ENCODE data around the gene YIPF1.
"Not testable (repeated sequence)": the region's sequence is repeated elsewhere in the genome, so short reads cannot be mapped to it uniquely, and the experiment has no call there.

YIPF1 gene

GRCh38 chr1:53895421-53895820 is 5.8 kb upstream of the YIPF1 start:
- no peak for DNase-seq (ENCODE audit: extremely low read depth in 1 of 2, low read depth in 1 of 2)

DNA sequence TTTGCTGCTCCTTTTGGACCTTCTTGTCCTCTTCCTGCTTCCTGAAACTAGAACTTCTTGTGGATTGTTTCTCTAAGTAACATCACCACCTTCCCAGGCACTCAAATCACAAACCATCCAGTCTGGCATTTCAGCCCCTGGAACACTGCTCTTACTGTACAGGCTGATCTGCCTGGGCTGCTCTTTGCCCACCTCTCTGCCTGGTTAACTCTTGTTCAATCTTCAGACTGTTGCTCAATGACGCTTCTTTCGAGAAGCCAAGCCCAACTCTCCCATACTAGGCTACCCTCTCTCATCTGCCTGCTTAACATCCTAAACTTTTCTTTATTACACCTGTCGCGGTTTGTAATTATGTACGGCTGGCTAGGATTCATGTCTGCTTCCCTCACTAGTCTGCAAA is 5.0 kb upstream of the YIPF1 start:
- DNase-seq (ENCODE audit: extremely low read depth in 1 of 2, low read depth in 1 of 2), result no peak

DNA sequence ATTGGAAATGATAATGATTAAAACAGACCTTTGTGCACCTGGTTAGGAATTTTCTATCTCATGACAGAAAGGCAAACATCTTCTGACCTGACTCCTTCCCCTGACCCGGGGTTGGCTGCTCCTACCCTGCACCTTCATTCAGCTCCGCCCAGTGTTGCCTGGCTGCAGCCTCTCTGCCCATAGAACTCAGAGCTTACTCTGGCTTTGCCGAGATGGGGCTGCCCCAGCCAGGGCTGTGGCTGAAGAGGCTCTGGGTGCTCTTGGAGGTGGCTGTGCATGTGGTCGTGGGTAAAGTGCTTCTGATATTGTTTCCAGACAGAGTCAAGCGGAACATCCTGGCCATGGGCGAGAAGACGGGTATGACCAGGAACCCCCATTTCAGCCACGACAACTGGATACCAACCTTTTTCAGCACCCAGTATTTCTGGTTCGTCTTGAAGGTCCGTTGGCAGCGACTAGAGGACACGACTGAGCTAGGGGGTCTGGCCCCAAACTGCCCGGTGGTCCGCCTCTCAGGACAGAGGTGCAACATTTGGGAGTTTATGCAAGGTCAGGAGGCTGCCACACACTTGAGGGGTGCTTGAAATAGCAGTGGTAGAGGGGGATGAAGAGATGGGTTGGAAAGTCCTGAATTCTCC is 4.5 kb upstream of the YIPF1 start, which contains the start of gene DIO1:
TSS of gene DIO1 (plus strand) at position 189 of the 638 bp plus-strand sequence. CDS start at position 213, 24 bp downstream.
- no peak for DNase-seq (ENCODE audit: extremely low read depth in 1 of 2, low read depth in 1 of 2)

GRCh38 chr1:53892911-53893310 is 3.3 kb upstream of the YIPF1 start:
- DNase-seq (ENCODE audit: extremely low read depth in 1 of 2, low read depth in 1 of 2), result no peak

DNA sequence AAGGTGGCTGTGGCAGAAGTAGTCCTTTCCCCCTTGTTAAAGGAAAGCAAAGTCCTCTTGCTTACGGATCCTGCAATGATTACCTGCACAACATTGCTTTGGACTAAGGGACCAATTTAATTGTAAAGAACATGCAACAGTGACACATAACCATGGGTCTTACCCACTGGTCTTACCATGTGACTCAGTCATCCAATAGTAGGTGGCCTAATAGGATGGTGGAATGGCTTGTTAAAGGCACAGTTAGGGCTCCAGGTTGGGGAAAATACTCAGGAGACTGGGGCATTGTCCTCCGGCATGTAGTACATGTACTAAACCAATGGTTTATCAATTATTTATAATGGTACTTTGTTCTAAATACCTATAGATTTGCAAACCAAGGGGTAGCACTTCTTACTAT is 2.1 kb upstream of the YIPF1 start:
- DNase-seq (ENCODE audit: extremely low read depth in 1 of 2, low read depth in 1 of 2), result no peak

GRCh38 chr1:53891018-53891417 is 1.4 kb upstream of the YIPF1 start:
- no peak for DNase-seq (ENCODE audit: extremely low read depth in 1 of 2, low read depth in 1 of 2)

DNA sequence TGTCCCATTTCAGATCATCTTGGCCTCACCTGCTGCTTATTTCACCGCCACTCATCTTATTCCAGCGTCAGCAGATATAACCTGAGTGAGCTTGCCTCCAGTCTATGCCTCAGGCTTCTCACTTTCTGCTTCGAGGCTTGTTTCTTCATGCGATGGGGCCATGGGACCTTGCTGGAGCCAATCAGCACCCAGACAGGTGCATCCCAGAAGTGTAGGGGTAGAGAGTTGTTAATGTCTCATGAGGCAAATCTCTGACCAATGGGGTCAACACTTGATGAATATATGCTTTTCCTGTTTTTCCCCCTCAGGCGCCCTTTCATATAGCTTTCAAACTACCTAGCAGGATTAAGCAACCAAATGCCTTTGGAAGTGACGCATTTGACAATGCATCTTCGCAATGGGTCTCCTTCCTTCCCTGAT is 935 bp upstream of the YIPF1 start:
- DNase-seq (ENCODE audit: extremely low read depth in 1 of 2, low read depth in 1 of 2), result no peak

DNA sequence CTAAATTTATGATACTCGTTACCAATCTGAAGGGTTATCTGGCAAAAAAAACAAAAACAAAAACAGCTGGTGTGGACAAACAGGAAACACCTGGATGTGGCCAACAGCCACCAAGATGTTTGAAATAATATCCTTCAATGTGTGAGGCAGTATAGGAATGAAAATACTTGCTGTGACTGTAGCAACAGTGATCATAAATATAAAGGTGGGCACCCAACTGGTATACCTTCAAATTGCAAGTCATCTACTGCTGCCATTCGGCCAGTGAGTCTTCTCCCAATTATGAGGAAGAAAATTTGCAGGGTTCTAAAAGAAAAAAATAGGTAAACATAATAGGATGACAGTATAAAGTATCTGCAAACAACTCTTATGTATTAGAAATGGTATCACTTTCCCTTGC is 916 bp downstream of the YIPF1 start:
- no peak for DNase-seq (ENCODE audit: extremely low read depth in 1 of 2, low read depth in 1 of 2)

GRCh38 chr1:53883600-53883999 is 6.0 kb downstream of the YIPF1 start:
- not testable (repeated sequence) for DNase-seq (ENCODE audit: extremely low read depth in 1 of 2, low read depth in 1 of 2)

- not testable (repeated sequence) for DNase-seq (ENCODE audit: extremely low read depth in 1 of 2, low read depth in 1 of 2)
These were observed 7.7 kb downstream of the YIPF1 start for GRCh38 chr1:53881853-53882252.

GRCh38 chr1:53878492-53879105 is 11.0 kb downstream of the YIPF1 start:
- no peak for DNase-seq (ENCODE audit: extremely low read depth in 1 of 2, low read depth in 1 of 2)

DNA sequence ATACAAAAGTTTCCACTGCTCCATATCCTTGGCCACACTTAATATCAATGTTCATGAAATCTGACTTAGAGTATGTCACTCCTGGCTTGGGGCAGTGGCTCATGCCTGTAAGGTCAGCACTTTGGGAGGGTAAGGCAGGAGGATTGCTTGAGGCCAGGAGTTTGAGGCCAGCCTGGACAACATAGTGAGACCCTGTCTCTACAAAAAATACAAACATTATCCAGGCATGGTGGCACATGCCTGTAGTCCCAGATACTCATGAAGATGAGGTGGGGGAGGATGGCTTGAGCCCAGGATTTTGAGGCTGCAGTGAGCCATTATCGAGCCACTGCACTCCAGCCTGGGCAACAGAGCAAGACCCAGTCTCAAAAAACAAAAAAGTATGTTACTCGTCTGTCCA is 14.4 kb downstream of the YIPF1 start:
- not testable (repeated sequence) for DNase-seq (ENCODE audit: extremely low read depth in 1 of 2, low read depth in 1 of 2)

GRCh38 chr1:53871773-53872484 is 17.7 kb downstream of the YIPF1 start:
- no peak for DNase-seq (ENCODE audit: extremely low read depth in 1 of 2, low read depth in 1 of 2)

DNA sequence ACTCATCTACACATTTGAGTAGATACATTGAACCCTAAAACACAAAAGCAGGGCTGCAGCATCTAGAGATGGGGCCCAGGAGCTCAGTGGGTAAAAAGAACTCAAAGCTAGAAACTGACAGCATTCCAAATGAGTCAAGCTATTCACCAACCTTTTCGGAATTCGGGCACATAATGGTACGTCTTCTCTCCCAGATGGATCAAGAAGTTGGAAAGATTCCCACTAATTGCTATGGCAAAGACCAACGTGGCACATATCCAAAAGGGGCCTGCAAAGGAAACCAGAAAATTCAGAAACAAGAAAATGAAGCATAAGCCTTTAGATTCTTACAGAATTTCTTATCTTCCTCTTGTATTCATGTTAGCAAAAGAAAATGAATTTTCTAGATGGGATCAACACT is 18.4 kb downstream of the YIPF1 start:
- DNase-seq (ENCODE audit: extremely low read depth in 1 of 2, low read depth in 1 of 2), result no peak

DNA sequence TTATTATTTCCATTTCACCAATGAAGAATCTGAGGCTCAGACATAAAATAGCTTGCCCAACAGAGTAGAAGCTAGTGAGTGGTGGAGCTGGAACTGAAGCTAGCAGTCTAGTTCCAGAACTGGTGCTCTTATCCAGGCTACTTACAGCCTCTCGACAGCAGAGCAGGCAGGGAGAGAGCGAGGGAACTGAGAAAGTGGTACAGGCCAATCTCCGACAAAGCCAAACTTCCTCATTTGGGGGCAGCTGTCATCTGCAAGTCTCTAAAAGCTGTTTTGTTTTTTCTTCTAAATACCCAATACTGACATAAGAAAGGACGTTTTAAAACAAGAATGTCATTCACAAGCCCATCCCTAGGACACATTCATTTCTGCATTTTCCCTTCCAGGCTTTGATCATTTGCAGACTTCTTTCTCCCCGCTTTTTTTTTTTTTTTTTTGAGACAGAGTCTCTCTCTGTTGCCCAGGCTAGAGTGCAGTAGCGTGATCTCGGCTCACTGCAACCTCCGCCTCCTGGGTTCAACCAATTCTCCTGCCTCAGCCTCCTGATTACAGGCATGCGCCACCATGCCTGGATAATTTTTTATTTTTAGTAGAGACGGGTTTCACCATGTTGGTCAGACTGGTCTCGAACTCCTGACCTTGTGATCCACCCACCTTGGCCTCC is 20.0 kb downstream of the YIPF1 start:
- DNase-seq (ENCODE audit: extremely low read depth in 1 of 2, low read depth in 1 of 2), result no peak

DNA sequence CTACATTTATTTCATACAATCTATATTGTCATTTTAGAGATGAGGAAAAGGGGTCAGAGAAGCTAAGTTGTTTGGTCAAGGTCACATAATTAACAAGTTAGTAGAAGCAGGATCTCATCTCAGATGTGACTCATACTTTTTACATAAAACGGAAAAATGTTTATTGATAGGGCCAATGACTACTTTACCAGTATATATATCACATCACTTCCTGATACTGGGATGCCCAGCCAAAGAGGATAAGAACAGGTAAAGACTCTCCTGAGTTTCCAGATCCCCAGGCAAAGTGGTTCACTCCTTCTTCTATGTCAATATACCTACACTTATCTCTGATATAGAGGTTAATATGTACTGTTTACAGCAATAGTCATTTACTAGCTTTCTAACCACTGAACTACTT is 21.0 kb downstream of the YIPF1 start:
- DNase-seq (ENCODE audit: extremely low read depth in 1 of 2, low read depth in 1 of 2), result no peak

GRCh38 chr1:53862507-53862906 is 27.1 kb downstream of the YIPF1 start:
- no peak for DNase-seq (ENCODE audit: extremely low read depth in 1 of 2, low read depth in 1 of 2)

GRCh38 chr1:53860967-53861411 is 28.6 kb downstream of the YIPF1 start:
- DNase-seq (ENCODE audit: extremely low read depth in 1 of 2, low read depth in 1 of 2), result peak in 1 of 2 donors; percentile 17

DNA sequence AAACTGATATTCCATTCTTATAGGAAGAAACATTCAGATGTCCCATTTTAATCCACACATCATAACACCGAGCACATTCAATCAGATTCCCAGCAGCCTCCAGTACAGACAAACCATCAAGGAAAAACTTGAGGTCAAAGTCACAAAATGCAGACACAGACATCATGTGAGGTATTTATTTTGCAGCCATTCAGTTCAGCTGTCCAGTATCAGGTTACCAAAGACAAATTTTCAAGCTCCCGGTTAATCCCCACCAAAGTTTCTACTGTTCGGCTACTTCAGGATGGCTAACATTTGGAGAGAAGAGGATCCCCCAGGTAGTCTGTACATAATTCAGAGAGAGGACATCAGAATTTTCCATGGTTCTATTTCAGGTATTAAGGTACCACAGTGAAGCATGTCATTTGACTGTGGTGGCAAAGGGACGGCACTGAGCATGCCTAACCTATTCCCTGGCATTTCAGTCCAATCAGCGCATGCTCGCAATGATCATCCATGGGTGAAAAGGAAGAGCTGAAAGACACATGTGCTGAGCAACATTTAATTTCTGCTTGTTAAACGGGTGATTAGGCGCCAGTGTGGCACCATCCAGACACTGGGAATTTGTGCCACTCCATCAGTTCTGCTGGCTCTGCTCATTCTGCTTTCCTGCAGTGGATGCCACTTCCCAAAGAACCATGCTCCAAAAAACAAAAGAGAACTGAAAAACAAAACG is 37.9 kb downstream of the YIPF1 start:
- no peak for DNase-seq (ENCODE audit: extremely low read depth in 1 of 2, low read depth in 1 of 2)

GRCh38 chr1:53850082-53850673 is 39.4 kb downstream of the YIPF1 start:
- DNase-seq (ENCODE audit: extremely low read depth in 1 of 2, low read depth in 1 of 2), result no peak
